Ovary (tissue), 9 donors: ENCODE measurements around the gene PXYLP1. TPM values are rescaled to one million over a fixed set of nuclear protein-coding genes. Genes with fewer than 3 reads are reported as not detected.

Experiments
- DNase-seq, 5 donors: peaks; one replicate each; pipeline ENCODE4 v3.0.0-alpha.2; 2019 to 2020
- H3K27ac ChIP-seq, 2 donors: fragments of 200-600 bp; one replicate each; pipeline versions ENCODE4 v1.5.1 to v1.8.0; 2019 to 2022
- H3K27me3 ChIP-seq: fragments of 200-600 bp; one replicate; pipeline ENCODE4 v1.8.0; 2022
- H3K36me3 ChIP-seq: fragments of 200-600 bp; sonication (generic); one replicate; pipeline ENCODE4 v1.5.1; 2019
- H3K4me1 ChIP-seq: one replicate; pipeline ENCODE4 v1.8.1; 2013; ENCODE audit warnings: mild to moderate bottlenecking, moderate library complexity; ENCODE audit not compliant: insufficient read depth
- H3K4me3 ChIP-seq: fragments of 200-600 bp; sonication (generic); one replicate; pipeline ENCODE4 v1.5.1; 2017
- H3K9me3 ChIP-seq, 2 donors: fragments of 200-600 bp in 1 of 2; sonication (generic) in 1 of 2; one replicate each; pipeline versions ENCODE4 v1.5.1 to v1.8.1; 2013 to 2019; ENCODE audit warnings: mild to moderate bottlenecking in 1 of 2, moderate library complexity in 1 of 2
- EP300 ChIP-seq: sonication (generic); formaldehyde crosslinking; IDR thresholded peaks from one replicate; pipeline ENCODE4 v1.6.1; 2017; ENCODE audit warnings: antibody characterized with exemption
- POLR2A ChIP-seq: fragments of 450-650 bp; IDR thresholded peaks from one replicate; pipeline ENCODE4 v1.6.1; 2017; ENCODE audit warnings: antibody characterized with exemption, mild to moderate bottlenecking, moderate library complexity
- WGBS, 3 donors: extraction: QIAGEN DNeasy Blood & Tissue Kit in 1 of 3; methylation state at CpG; one replicate each; pipeline versions ENCODE4 v1.1.5 to v1.1.7; 2013 to 2017; 5-methylcytosine and 5-hydroxymethylcytosine counted together
- intact Hi-C, 4 donors: fragments of 100-400 bp; cut with DNase I; formaldehyde crosslinking; loops; one replicate each; pipeline versions ENCODE4 v1.11.0 to v1.15.1; 2022 to 2023
- polyA plus RNA-seq, 2 donors: library from polyadenylated mRNA; stranded (reverse); fragments of 200-250 nt in 1 of 2; fragments of 350-450 nt in 1 of 2; fragmentation: Illumina TruSeq in 1 of 2; extraction: RNeasy Lipid Tissue Mini Kit (QIAGEN cat#74804) in 1 of 2; gene quantifications; one replicate each; pipeline ENCODE4 v1.2.3, GENCODE V29; 2013 to 2014
- total RNA-seq, 7 donors: library from RNA; depleted of rRNA in 2 of 7; stranded (reverse); fragments of >200 nt in 2 of 7; fragmentation: NEBNext Ultra II Directional in 3 of 7; extraction: Animal tissue kit (Norgen Biotek cat#: 25700) in 3 of 7; gene quantifications; one replicate each; pipeline versions ENCODE4 v1.1.0 to v1.2.4, GENCODE V29; 2016 to 2023
- TF ChIP-seq, protein P1 (sequence below), 3 donors: fragments of 450-650 bp in 2 of 3; fragments of 200-600 bp in 1 of 3; IDR thresholded peaks; one replicate each; pipeline versions ENCODE4 v1.5.1 to v1.8.0; 2016 to 2022; ENCODE audit warnings: antibody characterized with exemption in 3 of 3, mild to moderate bottlenecking in 1 of 3
- donor health status: DM: no; HTN: no; CAD: no; lungs with moderate emphysema.
- donor health status: DM: no; HTN: no; CAD: no.
- donor health status: Bipolar disorder and iron deficiency.
- donor health status: DM: yes; HTN: yes; CAD: no.
- donor health status: DM: no; HTN: no; CAD: no.
- donor health status: DM: yes; HTN: yes; CAD: no.

PXYLP1 gene
- total and polyA plus RNA-seq, 9 donors, result 6.5 to 23.0 (median 15.7) TPM

DNA sequence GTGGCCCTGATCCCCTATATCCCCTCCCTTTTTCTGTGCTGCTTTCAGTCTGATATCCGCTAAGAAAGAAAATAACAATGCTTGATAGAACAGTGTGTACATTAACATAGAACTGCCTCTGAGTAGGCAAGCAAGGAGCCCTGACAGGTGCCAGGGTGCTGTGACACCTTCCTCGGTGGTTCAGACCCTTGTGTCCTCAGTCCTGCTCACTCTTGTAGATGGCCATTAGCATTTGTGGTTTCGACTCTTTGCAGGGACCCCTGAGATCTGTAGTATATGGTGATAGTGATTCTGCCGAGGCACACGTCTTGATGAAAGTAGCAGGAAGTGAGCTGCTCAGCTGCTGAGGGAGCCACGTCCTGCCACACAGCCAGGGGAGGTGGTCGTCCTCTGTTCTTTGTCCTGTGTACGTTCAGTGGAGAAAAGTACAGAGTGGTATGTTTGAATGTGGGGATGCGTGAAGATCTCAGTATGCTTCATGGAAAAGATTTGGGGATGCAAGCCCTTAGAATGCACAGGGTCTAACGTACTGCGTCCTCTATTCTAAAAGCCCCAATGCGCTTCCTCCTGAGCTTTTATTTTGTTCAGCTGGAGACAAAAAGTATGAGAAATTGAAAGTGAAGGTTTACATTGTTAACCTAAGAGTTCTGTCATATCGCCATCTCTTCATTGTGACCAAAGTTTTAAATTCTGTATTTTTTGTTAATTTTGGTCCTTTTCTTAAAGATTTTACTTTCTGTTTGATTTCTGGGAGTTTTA lies 35.4 kb downstream of the PXYLP1 start:
- Histone ChIP-seq H3K27ac (no peak overlapping the region), H3K27me3 (no peaks in the 10 kb centered on the region), H3K4me1 (no peaks in the 10 kb centered on the region), H3K9me3 (no peaks in the 10 kb centered on the region), H3K36me3 (no peaks in the 10 kb centered on the region), H3K4me3 (no peak overlapping the region)
- no peak for DNase-seq
- intact Hi-C loops, result no loop called here
- TF ChIP-seq, protein P1, sequence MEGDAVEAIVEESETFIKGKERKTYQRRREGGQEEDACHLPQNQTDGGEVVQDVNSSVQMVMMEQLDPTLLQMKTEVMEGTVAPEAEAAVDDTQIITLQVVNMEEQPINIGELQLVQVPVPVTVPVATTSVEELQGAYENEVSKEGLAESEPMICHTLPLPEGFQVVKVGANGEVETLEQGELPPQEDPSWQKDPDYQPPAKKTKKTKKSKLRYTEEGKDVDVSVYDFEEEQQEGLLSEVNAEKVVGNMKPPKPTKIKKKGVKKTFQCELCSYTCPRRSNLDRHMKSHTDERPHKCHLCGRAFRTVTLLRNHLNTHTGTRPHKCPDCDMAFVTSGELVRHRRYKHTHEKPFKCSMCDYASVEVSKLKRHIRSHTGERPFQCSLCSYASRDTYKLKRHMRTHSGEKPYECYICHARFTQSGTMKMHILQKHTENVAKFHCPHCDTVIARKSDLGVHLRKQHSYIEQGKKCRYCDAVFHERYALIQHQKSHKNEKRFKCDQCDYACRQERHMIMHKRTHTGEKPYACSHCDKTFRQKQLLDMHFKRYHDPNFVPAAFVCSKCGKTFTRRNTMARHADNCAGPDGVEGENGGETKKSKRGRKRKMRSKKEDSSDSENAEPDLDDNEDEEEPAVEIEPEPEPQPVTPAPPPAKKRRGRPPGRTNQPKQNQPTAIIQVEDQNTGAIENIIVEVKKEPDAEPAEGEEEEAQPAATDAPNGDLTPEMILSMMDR (IDR thresholded peaks at IDR 0.05), result no peak
- TF ChIP-seq EP300 (no peak), POLR2A (no peak)
- WGBS, 3 donors, result 80 to 85% (median 84%) methylated on average over 13 of the region's 13 CpGs

DNA sequence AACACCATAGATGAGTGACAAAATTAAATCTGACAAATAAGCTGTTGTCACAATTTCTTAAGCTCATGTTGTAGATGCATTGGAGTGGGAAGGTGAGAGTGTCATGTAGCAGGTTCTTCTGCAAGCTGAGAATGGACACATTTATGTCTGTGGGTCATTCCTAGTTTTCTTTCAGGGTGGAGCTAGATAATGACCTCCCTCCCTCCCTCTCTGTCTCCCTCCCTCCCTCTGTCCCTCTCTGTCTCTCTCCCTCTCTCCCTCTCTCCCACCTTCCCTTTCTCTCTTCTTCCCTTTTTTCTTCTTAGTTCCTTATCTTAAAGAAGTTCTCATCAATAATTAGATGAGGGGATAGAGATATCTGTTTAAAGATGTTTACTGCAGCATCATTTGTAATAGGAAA lies 36.0 kb downstream of the PXYLP1 start:
- no peak overlapping the region for H3K4me3 ChIP-seq
- no peaks in the 10 kb centered on the region for H3K9me3 ChIP-seq
- intact Hi-C loops, result no loop called here
- H3K4me1 ChIP-seq, result no peaks in the 10 kb centered on the region
- no peak for TF ChIP-seq EP300
- no peak for TF ChIP-seq POLR2A
- TF ChIP-seq, protein P1 (IDR thresholded peaks at IDR 0.05), result no peak
- H3K36me3 ChIP-seq, result no peaks in the 10 kb centered on the region
- no peak for DNase-seq
- H3K27ac ChIP-seq, result no peak overlapping the region
- no peaks in the 10 kb centered on the region for H3K27me3 ChIP-seq

DNA sequence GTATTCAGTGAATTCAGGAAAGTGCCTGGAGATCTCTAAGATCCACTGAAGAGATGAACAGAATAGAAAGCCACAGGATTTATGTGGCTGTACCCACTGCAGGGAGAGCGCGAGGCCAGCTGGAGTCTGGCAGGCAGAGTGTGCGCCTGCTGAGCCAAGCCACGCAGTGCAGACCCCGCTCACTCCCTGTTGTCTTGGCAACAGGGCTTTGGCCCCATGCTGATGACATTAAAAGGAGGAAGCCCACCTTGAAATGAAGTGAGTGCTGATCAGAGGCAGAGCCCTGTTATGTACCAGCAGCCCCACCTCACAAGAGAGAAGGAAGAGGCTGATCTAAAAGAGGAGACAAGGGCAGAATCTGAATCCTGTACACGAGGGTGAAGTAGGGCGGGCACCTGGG lies 36.7 kb downstream of the PXYLP1 start:
- Histone ChIP-seq H3K4me1 (no peaks in the 10 kb centered on the region), H3K27ac (no peak overlapping the region), H3K4me3 (no peak overlapping the region), H3K36me3 (no peaks in the 10 kb centered on the region), H3K9me3 (no peaks in the 10 kb centered on the region), H3K27me3 (no peaks in the 10 kb centered on the region)
- no peak for DNase-seq
- intact Hi-C loops, result no loop called here
- TF ChIP-seq, protein P1 (IDR thresholded peaks at IDR 0.05), result no peak
- no peak for TF ChIP-seq EP300
- no peak for TF ChIP-seq POLR2A
- 87 to 95% (median 87%) methylated on average over 7 of the region's 7 CpGs for WGBS, 3 donors

DNA sequence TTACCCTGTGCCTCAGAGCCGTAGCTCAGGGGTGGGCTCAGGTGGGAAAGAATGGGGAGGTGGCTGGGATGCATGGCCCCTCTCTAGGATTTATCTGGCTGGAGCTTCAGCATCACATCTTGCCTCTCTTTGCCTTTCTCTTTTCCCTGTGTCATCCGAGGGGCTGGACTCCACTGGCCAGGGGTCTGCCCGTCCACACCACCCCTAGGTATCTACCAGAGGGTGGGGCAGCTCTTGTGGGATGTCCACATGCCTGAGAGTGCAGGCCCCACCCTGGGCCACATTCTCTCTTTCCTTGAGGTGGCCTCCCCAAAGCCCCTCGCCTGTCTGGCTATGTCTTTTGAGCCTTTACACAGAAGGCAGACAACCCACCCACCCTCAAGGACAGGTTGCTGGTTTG lies 37.2 kb downstream of the PXYLP1 start:
- 92 to 99% (median 92%) methylated on average over 4 of the region's 4 CpGs for WGBS, 3 donors
- TF ChIP-seq EP300 (no peak), POLR2A (no peak)
- TF ChIP-seq, protein P1 (IDR thresholded peaks at IDR 0.05), result no peak

More for the DNA sequence above, 37.2 kb downstream of the PXYLP1 start:
- Histone ChIP-seq H3K36me3 (no peaks in the 10 kb centered on the region), H3K27me3 (no peaks in the 10 kb centered on the region), H3K4me1 (no peaks in the 10 kb centered on the region), H3K9me3 (no peaks in the 10 kb centered on the region), H3K27ac (no peak overlapping the region), H3K4me3 (no peak overlapping the region)
- intact Hi-C loops, result no loop called here
- no peak for DNase-seq
